Prostate gland (tissue), 2 donors: ENCODE results near the gene RTTN.

ENCODE experiments used
- POLR2AphosphoS5 ChIP-seq: sonication (generic); formaldehyde crosslinking; IDR thresholded peaks from one replicate; pipeline ENCODE4 v1.6.1; 2017; ENCODE audit warnings: antibody characterized with exemption
- TF ChIP-seq, protein P1 (sequence below), 4 experiments: fragments of 200-600 bp in 2 of 4; fragments of 450-650 bp in 2 of 4; sonication (generic) in 2 of 4; IDR thresholded peaks; 1 replicate in 3 of 4; 2 replicates in 1 of 4; pipeline ENCODE4 v1.5.1; 2016 to 2019; ENCODE audit warnings: antibody characterized with exemption in 4 of 4, mild to moderate bottlenecking in 2 of 4, moderate library complexity in 2 of 4

DNA sequence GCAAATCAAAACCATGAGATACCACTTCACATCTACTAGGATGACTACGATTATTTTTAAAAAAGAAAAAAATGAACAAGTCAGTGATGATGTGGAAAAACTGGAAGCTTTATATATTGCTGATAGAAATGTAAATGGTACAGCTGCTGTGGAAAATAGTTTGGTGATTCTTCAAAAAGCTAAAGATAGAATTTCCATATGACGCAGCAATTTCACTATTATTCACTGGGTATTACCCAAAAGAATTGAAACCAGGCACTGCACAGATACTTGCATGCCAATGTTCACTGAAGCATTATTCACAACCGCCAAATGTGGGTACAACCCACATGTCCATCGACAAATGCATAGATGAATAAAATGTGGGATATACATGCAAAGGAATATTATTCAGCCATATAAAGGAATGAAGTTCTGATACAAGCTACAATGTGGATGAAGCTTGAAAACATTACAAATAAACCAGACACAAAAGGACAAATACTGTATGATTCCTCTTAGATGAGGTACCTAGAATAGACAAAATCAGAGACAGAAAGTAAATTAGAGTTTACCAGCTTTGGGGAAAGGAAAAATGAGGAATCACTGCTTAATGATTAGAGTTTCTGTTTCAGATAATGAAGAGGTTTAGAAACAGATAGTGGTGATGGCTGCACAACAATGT lies 11.1 kb downstream of the RTTN start:
- TF ChIP-seq, protein P1, sequence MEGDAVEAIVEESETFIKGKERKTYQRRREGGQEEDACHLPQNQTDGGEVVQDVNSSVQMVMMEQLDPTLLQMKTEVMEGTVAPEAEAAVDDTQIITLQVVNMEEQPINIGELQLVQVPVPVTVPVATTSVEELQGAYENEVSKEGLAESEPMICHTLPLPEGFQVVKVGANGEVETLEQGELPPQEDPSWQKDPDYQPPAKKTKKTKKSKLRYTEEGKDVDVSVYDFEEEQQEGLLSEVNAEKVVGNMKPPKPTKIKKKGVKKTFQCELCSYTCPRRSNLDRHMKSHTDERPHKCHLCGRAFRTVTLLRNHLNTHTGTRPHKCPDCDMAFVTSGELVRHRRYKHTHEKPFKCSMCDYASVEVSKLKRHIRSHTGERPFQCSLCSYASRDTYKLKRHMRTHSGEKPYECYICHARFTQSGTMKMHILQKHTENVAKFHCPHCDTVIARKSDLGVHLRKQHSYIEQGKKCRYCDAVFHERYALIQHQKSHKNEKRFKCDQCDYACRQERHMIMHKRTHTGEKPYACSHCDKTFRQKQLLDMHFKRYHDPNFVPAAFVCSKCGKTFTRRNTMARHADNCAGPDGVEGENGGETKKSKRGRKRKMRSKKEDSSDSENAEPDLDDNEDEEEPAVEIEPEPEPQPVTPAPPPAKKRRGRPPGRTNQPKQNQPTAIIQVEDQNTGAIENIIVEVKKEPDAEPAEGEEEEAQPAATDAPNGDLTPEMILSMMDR (IDR thresholded peaks at IDR 0.05) = no peak
- TF ChIP-seq POLR2AphosphoS5 = no peak
